H1 (cell line): ENCODE data around the gene SPOCK1. TPM values are rescaled to one million over a fixed set of nuclear protein-coding genes. Genes with fewer than 3 reads are reported as not detected.

ENCODE experiments used
- CTCF ChIA-PET: fragments of 300-600 bp; sonication (Branson Sonifier 250); formaldehyde crosslinking; loops from one replicate; lab custom pipeline; 2021; ENCODE audit not compliant: partially characterized antibody; lab: Charles Lee
- POLR2A ChIA-PET: fragments of 300-600 bp; sonication (Branson Sonifier 250); formaldehyde crosslinking; loops from one replicate; lab custom pipeline; 2021; ENCODE audit warnings: inconsistent platforms; ENCODE audit not compliant: partially characterized antibody; lab: Charles Lee
- DNase-seq, 2 experiments: peaks; one replicate each; pipeline versions ENCODE4 v3.0.0 to v3.0.0-alpha.2; 2010 to 2022; ENCODE audit warnings: low spot score in 2 of 2, low read depth in 1 of 2, mixed read lengths in 1 of 2
- FAIRE-seq: peaks from 2 replicates; lab custom pipeline; 2011; peaks lifted over from hg19 to GRCh38; lab: Jason Lieb, UNC
- H2AFZ ChIP-seq: 2 replicates; pipeline ENCODE4 v1.8.1; 2012; ENCODE audit warnings: low read length, inconsistent platforms
- H2AK5ac ChIP-seq: 2 replicates; pipeline ENCODE4 v1.6.1; 2013; ENCODE audit warnings: low read depth, low read length
- H2BK120ac ChIP-seq: replicated peaks from 2 replicates; pipeline ENCODE3; 2013; ENCODE audit warnings: low read depth, low read length, inconsistent platforms
- H2BK12ac ChIP-seq: 2 replicates; pipeline ENCODE4 v1.6.1; 2013; ENCODE audit warnings: low read depth, low read length
- H2BK15ac ChIP-seq: 2 replicates; pipeline ENCODE4 v1.6.1; 2013; ENCODE audit warnings: low read length
- H2BK20ac ChIP-seq: 2 replicates; pipeline ENCODE4 v1.6.1; 2013; ENCODE audit warnings: low read length
- H2BK5ac ChIP-seq: 2 replicates; pipeline ENCODE4 v1.6.1; 2013; ENCODE audit warnings: low read depth, low read length
- H3K14ac ChIP-seq: 2 replicates; pipeline ENCODE4 v1.6.1; 2013; ENCODE audit warnings: inconsistent platforms; ENCODE audit not compliant: insufficient read length
- H3K18ac ChIP-seq: 2 replicates; pipeline ENCODE4 v1.6.1; 2013; ENCODE audit warnings: low read length; ENCODE audit errors: extremely low read depth
- H3K23ac ChIP-seq: 2 replicates; pipeline ENCODE4 v1.6.1; 2013; ENCODE audit warnings: inconsistent platforms; ENCODE audit not compliant: insufficient read length
- H3K23me2 ChIP-seq: 2 replicates; pipeline ENCODE4 v1.6.1; 2013; ENCODE audit warnings: low read depth, low read length
- H3K27ac ChIP-seq: 2 replicates; pipeline ENCODE4 v1.6.1; 2011; ENCODE audit warnings: low read depth, low read length, inconsistent platforms
- H3K27me3 ChIP-seq, 4 experiments: replicated peaks in 1 of 4; 1 replicate in 1 of 4; 2 replicates in 3 of 4; pipeline versions ENCODE4 v1.6.1 to v1.8.1; 2011 to 2013; ENCODE audit warnings: low read length in 3 of 4, mild to moderate bottlenecking in 3 of 4, inconsistent platforms in 2 of 4, mixed read lengths in 2 of 4, moderate library complexity in 1 of 4; ENCODE audit not compliant: control insufficient read depth in 3 of 4, insufficient read depth in 3 of 4; ENCODE audit errors: extremely low read depth in 1 of 4
- H3K36me3 ChIP-seq, 4 experiments: 2 replicates each; pipeline versions ENCODE4 v1.6.1 to v1.8.1; 2011 to 2013; ENCODE audit warnings: mild to moderate bottlenecking in 4 of 4, low read length in 3 of 4, moderate library complexity in 2 of 4, control low read depth in 1 of 4, inconsistent platforms in 1 of 4; ENCODE audit not compliant: insufficient read depth in 4 of 4, control insufficient read depth in 2 of 4
- H3K4ac ChIP-seq: replicated peaks from 2 replicates; pipeline ENCODE3; 2013; ENCODE audit warnings: low read length, low read depth, mixed read lengths, inconsistent platforms; ENCODE audit not compliant: insufficient read length
- H3K4me1 ChIP-seq, 4 experiments: replicated peaks in 1 of 4; 1 replicate in 1 of 4; 2 replicates in 3 of 4; pipeline versions ENCODE4 v1.6.1 to v1.8.1; 2011 to 2013; ENCODE audit warnings: low read length in 3 of 4, inconsistent platforms in 2 of 4, mixed read lengths in 1 of 4; ENCODE audit not compliant: insufficient read depth in 4 of 4, control insufficient read depth in 3 of 4
- H3K4me2 ChIP-seq, 2 experiments: 2 replicates each; pipeline versions ENCODE4 v1.6.1 to v1.8.1; 2011 to 2013; ENCODE audit warnings: low read depth in 2 of 2, low read length in 2 of 2, control low read depth in 1 of 2, inconsistent platforms in 1 of 2, mild to moderate bottlenecking in 1 of 2; ENCODE audit not compliant: insufficient read depth in 1 of 2
- H3K4me3 ChIP-seq, 4 experiments: fragments of 200-600, 300-600 bp in 1 of 4; sonication (generic), shearing (Covaris generic), sonication (Bioruptor Twin) in 1 of 4; 2 replicates each; pipeline versions ENCODE4 v1.5.1 to v1.8.1; 2011 to 2016; ENCODE audit warnings: low read length in 4 of 4, low read depth in 3 of 4, control low read depth in 2 of 4, inconsistent platforms in 2 of 4, mild to moderate bottlenecking in 2 of 4, mixed read lengths in 1 of 4, moderate library complexity in 1 of 4; ENCODE audit not compliant: insufficient read depth in 2 of 4; ENCODE audit errors: extremely low read depth in 1 of 4
- H3K56ac ChIP-seq: replicated peaks from 2 replicates; pipeline ENCODE3; 2013; ENCODE audit warnings: low read depth, mild to moderate bottlenecking, mixed read lengths, low read length, inconsistent platforms; ENCODE audit not compliant: insufficient read length
- H3K79me1 ChIP-seq: 2 replicates; pipeline ENCODE4 v1.6.1; 2013; ENCODE audit warnings: low read depth, low read length, control low read depth
- H3K79me2 ChIP-seq, 2 experiments: 2 replicates each; pipeline versions ENCODE4 v1.6.1 to v1.8.1; 2012 to 2013; ENCODE audit warnings: low read length in 2 of 2, mild to moderate bottlenecking in 2 of 2, inconsistent platforms in 1 of 2; ENCODE audit not compliant: insufficient read depth in 2 of 2, control insufficient read depth in 1 of 2
- H3K9ac ChIP-seq, 4 experiments: replicated peaks in 1 of 4; 1 replicate in 1 of 4; 2 replicates in 3 of 4; pipeline versions ENCODE4 v1.6.1 to v1.8.1; 2011 to 2013; ENCODE audit warnings: low read depth in 3 of 4, low read length in 3 of 4, control low read depth in 2 of 4, mild to moderate bottlenecking in 2 of 4, moderate library complexity in 2 of 4, inconsistent platforms in 1 of 4; ENCODE audit errors: extremely low read depth in 1 of 4
- H3K9me3 ChIP-seq, 2 experiments: 2 replicates each; pipeline versions ENCODE4 v1.6.1 to v1.8.1; 2012 to 2013; ENCODE audit warnings: mild to moderate bottlenecking in 2 of 2, moderate library complexity in 2 of 2, control low read depth in 1 of 2, inconsistent platforms in 1 of 2, low read depth in 1 of 2, low read length in 1 of 2, mixed read lengths in 1 of 2; ENCODE audit not compliant: insufficient read depth in 2 of 2
- H4K20me1 ChIP-seq, 2 experiments: replicated peaks in 1 of 2; 2 replicates each; pipeline versions ENCODE3 to v1.8.1; 2011 to 2013; ENCODE audit warnings: inconsistent platforms in 2 of 2, low read length in 2 of 2, mild to moderate bottlenecking in 1 of 2; ENCODE audit not compliant: insufficient read depth in 2 of 2, control insufficient read depth in 1 of 2
- H4K5ac ChIP-seq: 2 replicates; pipeline ENCODE4 v1.6.1; 2013; ENCODE audit warnings: low read length, low read depth, mixed read lengths, inconsistent platforms; ENCODE audit not compliant: insufficient read length
- H4K8ac ChIP-seq: 2 replicates; pipeline ENCODE4 v1.8.0; 2013; ENCODE audit warnings: mild to moderate bottlenecking, moderate library complexity, low read length, inconsistent platforms; ENCODE audit not compliant: insufficient read depth; ENCODE audit errors: extremely low read depth
- H4K91ac ChIP-seq: replicated peaks from 2 replicates; pipeline ENCODE3; 2013; ENCODE audit warnings: low read length, mixed read lengths, inconsistent platforms; ENCODE audit not compliant: insufficient read length
- CEBPB ChIP-seq: IDR thresholded peaks from 2 replicates; pipeline ENCODE4 v1.6.1; 2012; ENCODE audit warnings: low read depth, low read length
- CTBP2 ChIP-seq: IDR thresholded peaks from 2 replicates; pipeline ENCODE4 v1.7.0; 2011; ENCODE audit warnings: borderline replicate concordance, mild to moderate bottlenecking, moderate library complexity, mixed read lengths, low read length; ENCODE audit not compliant: insufficient read depth, insufficient read length
- EZH2 ChIP-seq: fragments of 200-600 bp; sonication (generic); IDR thresholded peaks from 2 replicates; pipeline ENCODE4 v1.7.1; 2012; ENCODE audit warnings: low read depth, mild to moderate bottlenecking, moderate library complexity, low read length, inconsistent platforms; ENCODE audit not compliant: severe bottlenecking
- GTF2F1 ChIP-seq: IDR thresholded peaks from 2 replicates; pipeline ENCODE4 v1.6.1; 2012; ENCODE audit warnings: low read depth, low read length, improper control_type of control experiment, borderline replicate concordance
- JUN ChIP-seq: IDR thresholded peaks from 2 replicates; pipeline ENCODE4 v1.6.1; 2011; ENCODE audit warnings: low read depth, mild to moderate bottlenecking, improper control_type of control experiment, low read length
- NANOG ChIP-seq: IDR thresholded peaks from 2 replicates; pipeline ENCODE4 v1.6.1; 2011; ENCODE audit warnings: low read length, low read depth, mild to moderate bottlenecking, inconsistent platforms; ENCODE audit not compliant: insufficient read depth, poor library complexity, severe bottlenecking
- PHF8 ChIP-seq: fragments of 200-600 bp; sonication (generic); conservative IDR thresholded peaks from 2 replicates; pipeline ENCODE4 v1.7.1; 2012; ENCODE audit warnings: low read depth, mild to moderate bottlenecking, inconsistent platforms, low read length, moderate library complexity
- POU5F1 ChIP-seq: IDR thresholded peaks from 2 replicates; pipeline ENCODE4 v1.6.1; 2011; ENCODE audit warnings: low read depth, mild to moderate bottlenecking, low read length, moderate library complexity
- RNF2 ChIP-seq: fragments of 200-900, 300-1000 bp; sonication (generic); IDR thresholded peaks from 2 replicates; pipeline ENCODE4 v1.7.1; 2016; ENCODE audit warnings: borderline replicate concordance, low read depth, mild to moderate bottlenecking, antibody characterized with exemption, low read length; ENCODE audit not compliant: poor library complexity, severe bottlenecking; ENCODE audit errors: missing control alignments
- SIRT6 ChIP-seq: IDR thresholded peaks from one replicate; pipeline ENCODE4 v1.7.1; 2012; ENCODE audit warnings: low read length, inconsistent platforms
- SP4 ChIP-seq: IDR thresholded peaks from 2 replicates; pipeline ENCODE4 v1.6.1; 2012; ENCODE audit warnings: low read length, inconsistent platforms
- TEAD4 ChIP-seq: IDR thresholded peaks from 2 replicates; pipeline ENCODE4 v1.6.1; 2012; ENCODE audit warnings: low read depth, low read length, inconsistent platforms, mixed read lengths
- WGBS, 2 experiments: shearing (Covaris generic) in 1 of 2; methylation state at CpG; one replicate each; pipeline versions ENCODE4 v1.1.6 to v1.1.7; 2013 to 2015; ENCODE audit warnings: low lambda C conversion rate in 2 of 2, mixed read lengths in 2 of 2, inconsistent platforms in 1 of 2, low coverage in 1 of 2, missing lambda C conversion rate in 1 of 2; ENCODE audit not compliant: insufficient replicate concordance in 2 of 2, insufficient coverage in 1 of 2, insufficient read length in 1 of 2; ENCODE audit errors: extremely low coverage in 1 of 2, missing lambda C conversion rate in 1 of 2; 5-methylcytosine and 5-hydroxymethylcytosine counted together
- polyA plus RNA-seq, 7 experiments: library from polyadenylated mRNA; depleted of rRNA in 3 of 7; stranded (reverse) in 5 of 7; unstranded in 2 of 7; fragments of >200 nt in 5 of 7; fragments of 200-250 nt in 2 of 7; gene quantifications; 1 replicate in 5 of 7; 2 replicates in 1 of 7; 4 replicates in 1 of 7; pipeline versions ENCODE4 v1.2.1 to v1.2.3, GENCODE V29; 2011 to 2013; ENCODE audit warnings: missing spikeins in 2 of 7, mixed read lengths in 2 of 7
- total RNA-seq: library from RNA; stranded (reverse); fragmentation: NEBNext Ultra II Directional; extraction: Animal tissue kit (Norgen Biotek cat#: 25700); gene quantifications from 2 replicates; pipeline ENCODE4 v1.2.1, GENCODE V29; 2021
- TF ChIP-seq, protein P1 (sequence below): IDR thresholded peaks from 2 replicates; pipeline ENCODE4 v1.6.1; 2012; ENCODE audit warnings: inconsistent platforms

The SPOCK1 gene
- total and polyA plus RNA-seq, 2 of the 8 experiments (the other 6 are each of a cell fraction or from before 2014, with no cell fraction given): 6.9 to 18.1 TPM

DNA sequence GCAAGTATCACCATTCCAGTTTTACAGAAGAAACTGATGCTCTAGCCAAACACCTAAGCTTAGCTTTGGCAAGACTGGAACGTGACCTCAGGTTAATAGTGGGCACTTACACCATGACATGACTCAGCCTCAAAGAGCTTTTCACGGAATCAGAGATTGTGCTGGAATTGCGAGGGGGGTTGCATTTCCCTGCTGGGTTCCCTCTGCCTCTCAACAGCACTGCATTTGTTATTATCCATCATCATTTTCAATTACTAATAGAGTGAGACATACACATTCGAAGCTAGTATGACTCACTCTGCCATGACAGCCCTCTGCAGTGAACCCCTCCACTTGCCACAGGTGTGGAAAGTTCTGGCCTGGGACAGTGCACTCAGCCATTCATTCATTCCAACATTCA is 8.0 kb downstream of the SPOCK1 start:
- FAIRE-seq: no peak
- CTCF ChIA-PET: interaction anchor here (0.6 to 3.6 kb wide), 7 partner anchors 14 to 1104 kb away, joined by 3 to 20 read pairs (median 3); no protein-coding TSS in a partner anchor
- TF ChIP-seq PHF8: no peak
- TF ChIP-seq GTF2F1: no peak
- no peak for TF ChIP-seq POU5F1
- TF ChIP-seq CEBPB: no peak
- no peak for TF ChIP-seq NANOG
- no peak for TF ChIP-seq RNF2
- TF ChIP-seq JUN: no peak
- TF ChIP-seq EZH2: no peak
- TF ChIP-seq SIRT6: no peak
- no peak for TF ChIP-seq CTBP2
- no peak for TF ChIP-seq SP4
- TF ChIP-seq TEAD4: no peak
- TF ChIP-seq, protein P1, sequence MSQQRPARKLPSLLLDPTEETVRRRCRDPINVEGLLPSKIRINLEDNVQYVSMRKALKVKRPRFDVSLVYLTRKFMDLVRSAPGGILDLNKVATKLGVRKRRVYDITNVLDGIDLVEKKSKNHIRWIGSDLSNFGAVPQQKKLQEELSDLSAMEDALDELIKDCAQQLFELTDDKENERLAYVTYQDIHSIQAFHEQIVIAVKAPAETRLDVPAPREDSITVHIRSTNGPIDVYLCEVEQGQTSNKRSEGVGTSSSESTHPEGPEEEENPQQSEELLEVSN: no peak

More for the DNA sequence above, 8.0 kb downstream of the SPOCK1 start:
- H2BK20ac ChIP-seq: no peak overlapping the region
- H3K27me3 ChIP-seq: no peaks in the 10 kb centered on the region; a peak in 1 of 7 replicates
- no peaks in the 10 kb centered on the region for H4K20me1 ChIP-seq
- no peak overlapping the region for H2AFZ ChIP-seq
- no peak overlapping the region for H3K4ac ChIP-seq
- H3K18ac ChIP-seq: no peak overlapping the region
- H2BK12ac ChIP-seq: no peak overlapping the region
- no peak overlapping the region for H3K4me3 ChIP-seq
- no peak overlapping the region for H3K9ac ChIP-seq
- H2BK15ac ChIP-seq: no peak overlapping the region
- H3K14ac ChIP-seq: no peak overlapping the region
- no peak overlapping the region for H2BK120ac ChIP-seq
- H3K79me2 ChIP-seq: no peaks in the 10 kb centered on the region
- H4K91ac ChIP-seq: no peak overlapping the region
- 90% methylated on average over 4 of the region's 4 CpGs; no CpG with 5 or more reads in 1 of the 2 experiments for WGBS, 2 experiments
- no peak overlapping the region for H3K23ac ChIP-seq
- H3K36me3 ChIP-seq: no peaks in the 10 kb centered on the region
- no peak overlapping the region for H3K4me2 ChIP-seq
- H3K27ac ChIP-seq: no peak overlapping the region
- H4K5ac ChIP-seq: no peak overlapping the region
- no peak for DNase-seq
- no peaks in the 10 kb centered on the region for H3K4me1 ChIP-seq
- no peaks in the 10 kb centered on the region for H3K79me1 ChIP-seq
- H2AK5ac ChIP-seq: no peak overlapping the region
- no peak overlapping the region for H4K8ac ChIP-seq
- no peaks in the 10 kb centered on the region for H3K9me3 ChIP-seq
- H3K23me2 ChIP-seq: no peaks in the 10 kb centered on the region
- POLR2A ChIA-PET: interaction anchor here (1.1 kb wide), 1 partner anchor 122 kb away, joined by 3 read pairs; no protein-coding TSS in a partner anchor
- no peak overlapping the region for H2BK5ac ChIP-seq
- no peak overlapping the region for H3K56ac ChIP-seq
